Stimulated activated CD4-positive, alpha-beta T cell treated with anti-CD3 and anti-CD28 coated beads, Interleukin-1b, Interleukin-23, amount 100 ng/mL, for 1 hour (primary cell): ENCODE data around the gene GOLGA6L7.
"Not testable (repeated sequence)": the region's sequence is repeated elsewhere in the genome, so short reads cannot be mapped to it uniquely, and the experiment has no call there.

Experiments
- DNase-seq, 2 donors: peaks; one replicate each; pipeline ENCODE4 v3.0.0-alpha.2; 2020; ENCODE audit warnings: low read depth in 2 of 2

GOLGA6L7 gene

DNA sequence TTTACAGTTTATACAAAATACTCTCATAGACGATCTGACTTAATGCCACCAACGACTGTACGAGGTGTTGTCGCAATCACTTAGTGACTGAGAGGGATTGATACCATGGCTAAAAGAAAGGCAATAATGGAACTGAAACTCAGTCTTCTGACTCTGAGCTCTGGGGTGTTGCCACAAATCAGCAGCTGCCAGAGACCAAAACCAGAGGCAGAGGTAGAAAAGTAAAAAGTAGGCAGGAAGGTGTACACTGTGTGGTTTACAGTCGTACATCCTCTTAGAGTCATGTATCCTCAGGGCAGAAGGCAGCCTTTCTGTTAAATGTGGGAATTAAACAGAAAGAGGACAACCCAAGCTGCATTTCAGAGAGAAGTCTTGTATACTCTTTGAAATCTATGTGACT, 1.2 kb downstream of the GOLGA6L7 start:
- DNase-seq = not testable (repeated sequence)

DNA sequence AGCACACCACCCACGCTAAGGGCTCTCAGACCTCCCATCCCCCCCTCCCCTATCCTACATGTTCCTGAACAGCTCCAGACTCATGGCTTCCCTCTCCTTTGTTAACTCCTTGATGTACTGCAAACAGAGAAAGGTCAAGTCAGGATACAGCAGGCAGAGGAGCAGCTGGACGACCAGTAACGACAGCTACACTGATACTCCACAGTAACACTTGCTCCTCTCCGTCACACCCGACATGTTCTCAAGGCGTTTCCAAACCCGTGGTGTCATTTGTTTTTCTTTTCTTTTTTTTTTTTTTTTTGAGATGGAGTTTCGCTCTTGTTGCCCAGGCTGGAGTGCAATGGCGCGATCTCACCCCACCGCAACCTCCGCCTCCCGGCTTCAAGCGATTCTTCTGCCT, 4.3 kb downstream of the GOLGA6L7 start:
- DNase-seq = not testable (repeated sequence)

DNA sequence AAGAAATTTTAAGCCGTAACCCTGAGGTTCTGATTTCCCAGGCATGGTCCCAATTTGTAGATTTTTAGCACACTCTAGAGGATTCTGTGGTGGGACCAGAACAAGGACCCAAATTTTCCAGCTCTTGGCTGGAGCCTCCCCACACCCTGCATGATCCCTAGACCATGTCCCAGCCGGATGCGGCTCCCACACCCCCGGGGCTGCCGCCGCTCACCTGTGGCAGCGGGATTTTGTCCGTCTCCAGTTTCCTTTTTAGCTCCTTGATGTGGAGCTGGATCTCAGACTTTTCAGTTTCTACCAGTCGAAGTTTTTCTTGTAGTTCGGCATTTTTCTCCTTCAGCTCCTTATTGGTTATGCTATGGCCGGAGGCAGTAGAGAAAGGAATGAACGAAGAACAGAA, 4.9 kb downstream of the GOLGA6L7 start:
- DNase-seq = not testable (repeated sequence)

DNA sequence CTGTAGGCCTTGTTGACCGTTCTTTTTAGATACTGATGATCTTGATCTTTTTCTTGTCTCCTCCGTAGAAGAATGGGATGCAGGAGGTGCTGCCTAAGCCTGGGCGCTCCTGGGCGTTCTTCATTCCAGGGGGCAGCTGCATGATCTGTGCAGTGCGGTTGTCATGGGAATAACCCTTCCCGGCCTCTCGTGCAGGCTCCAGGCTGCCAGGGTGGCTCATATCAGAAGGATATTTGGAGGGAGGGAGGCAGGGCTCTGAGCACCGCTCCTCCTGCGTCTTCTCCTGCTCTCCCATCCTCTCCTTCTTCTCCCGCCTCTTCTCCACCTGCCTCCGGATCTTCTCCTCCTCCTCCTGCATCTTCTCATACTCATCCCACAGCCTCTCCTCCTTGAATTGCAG, 6.2 kb downstream of the GOLGA6L7 start:
- not testable (repeated sequence) for DNase-seq

DNA sequence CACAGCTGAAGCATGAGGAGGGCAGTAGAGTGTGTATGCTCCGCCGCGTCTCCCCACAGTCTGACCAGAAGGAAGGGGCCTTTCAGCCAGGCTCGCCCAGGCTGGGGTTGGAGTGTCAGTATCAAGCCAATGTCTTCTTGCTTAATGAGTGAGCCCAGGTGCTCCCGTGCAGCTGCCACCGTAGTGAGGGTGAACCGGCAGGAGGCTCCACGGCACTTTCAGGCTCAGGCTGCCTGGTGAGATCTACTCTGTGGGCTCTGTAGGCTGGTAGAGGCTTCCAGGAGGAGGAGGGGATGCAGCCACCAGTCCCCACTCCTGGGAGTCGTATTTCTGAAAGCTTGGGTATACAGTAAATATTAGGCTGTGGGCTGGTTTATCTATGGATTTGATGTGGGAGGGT, 8.2 kb downstream of the GOLGA6L7 start:
- not testable (repeated sequence) for DNase-seq

DNA sequence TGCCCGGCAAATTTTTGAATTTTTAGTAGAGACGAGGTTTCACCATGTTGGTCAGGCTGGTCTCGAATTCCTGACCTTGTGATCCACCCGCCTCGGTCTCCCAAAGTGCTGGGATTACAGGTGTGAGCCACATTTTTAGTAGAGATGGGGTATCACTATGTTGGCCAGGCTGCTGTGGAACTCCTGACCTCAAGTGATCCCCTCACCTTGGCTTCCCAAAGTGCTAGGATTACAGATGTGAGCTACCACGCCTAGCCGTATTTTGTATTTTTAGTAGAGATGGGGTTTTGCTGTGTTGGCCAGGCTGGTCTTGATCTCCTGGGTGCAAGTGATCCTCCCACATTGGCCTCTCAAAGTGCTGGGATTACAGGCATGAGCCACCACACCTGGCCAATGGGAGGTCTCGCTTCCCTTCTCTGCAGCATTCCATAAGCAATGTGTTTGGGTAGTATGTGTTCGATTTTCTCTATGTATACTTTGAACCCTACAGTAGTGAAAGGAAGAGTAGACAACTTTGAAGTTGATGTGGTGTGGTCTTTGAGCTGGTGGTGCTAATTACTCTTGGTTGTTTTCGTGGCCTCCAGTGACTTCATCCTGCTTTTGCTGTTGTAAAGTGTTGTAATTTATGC, 13.4 kb downstream of the GOLGA6L7 start:
- not testable (repeated sequence) for DNase-seq

DNA sequence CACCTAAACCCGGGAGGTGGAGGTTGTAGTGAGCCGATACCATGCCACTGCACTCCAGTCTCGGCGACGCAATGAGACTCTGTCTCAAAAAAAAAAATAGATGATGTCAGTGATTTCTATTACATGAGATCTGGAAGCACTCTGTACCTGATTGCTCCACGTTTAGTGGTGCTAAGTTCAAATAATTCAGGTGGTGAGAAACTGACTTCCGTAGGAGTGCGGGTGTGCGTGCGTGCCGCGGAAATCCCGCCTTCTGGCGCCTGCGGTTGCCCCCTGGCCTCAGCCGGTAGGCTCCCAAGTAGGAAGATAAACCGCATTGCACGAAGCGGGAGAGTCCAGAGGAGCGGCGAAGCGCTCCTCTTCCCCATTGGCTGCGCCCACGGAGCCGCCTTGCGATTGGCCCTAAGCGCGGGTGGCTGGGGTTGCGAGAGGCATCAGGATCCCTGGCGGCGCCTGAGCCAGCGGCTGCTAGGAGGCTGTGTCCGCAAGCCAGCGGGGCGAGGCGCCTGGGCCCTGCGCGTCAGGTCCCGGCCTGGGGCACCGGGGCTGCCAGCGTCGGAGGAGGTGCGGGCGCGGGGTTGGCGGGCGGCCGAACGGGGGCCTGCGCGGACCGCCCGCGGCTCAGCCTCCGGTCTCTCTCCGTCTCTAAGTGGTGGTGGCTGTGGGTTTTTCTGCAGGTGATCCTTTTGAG, 16.4 kb downstream of the GOLGA6L7 start:
- peak; percentile 15 to 35 for DNase-seq

DNA sequence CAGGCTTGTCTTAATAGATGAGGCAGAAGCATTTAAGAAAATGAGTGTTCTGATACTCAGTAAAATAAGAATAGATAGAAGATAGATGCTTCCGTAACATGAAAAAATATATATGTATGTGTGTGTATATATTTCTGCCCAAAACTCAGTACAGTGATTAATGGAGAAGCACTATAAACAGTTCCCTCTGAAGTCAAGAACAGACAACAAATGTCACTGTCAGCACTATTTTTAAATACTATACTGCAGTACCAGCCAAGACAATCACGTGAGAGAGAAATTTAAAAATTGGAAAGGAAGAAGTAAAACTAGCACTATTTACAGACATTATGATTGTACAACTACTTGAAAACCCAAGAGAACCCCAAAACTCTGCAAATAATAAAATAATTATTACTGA, 27.0 kb downstream of the GOLGA6L7 start:
- DNase-seq = not testable (repeated sequence)

DNA sequence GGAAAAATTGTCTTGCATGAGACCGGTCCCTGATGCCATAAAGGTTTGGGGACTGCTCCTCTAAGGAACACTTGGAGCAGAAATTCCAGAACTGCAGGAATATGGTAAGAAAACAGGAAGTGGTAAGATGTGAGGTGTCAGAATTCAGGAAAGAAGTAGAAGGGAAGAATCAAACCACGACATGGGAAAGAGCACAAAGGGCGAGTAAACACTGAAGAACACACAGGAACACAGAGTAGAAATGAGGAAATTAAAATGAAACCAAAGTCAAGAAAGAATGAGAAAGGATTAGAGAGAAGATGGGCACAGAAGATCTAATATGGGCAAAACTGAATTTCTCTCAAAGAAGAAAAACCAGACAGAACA, 28.5 kb downstream of the GOLGA6L7 start:
- not testable (repeated sequence) for DNase-seq

DNA sequence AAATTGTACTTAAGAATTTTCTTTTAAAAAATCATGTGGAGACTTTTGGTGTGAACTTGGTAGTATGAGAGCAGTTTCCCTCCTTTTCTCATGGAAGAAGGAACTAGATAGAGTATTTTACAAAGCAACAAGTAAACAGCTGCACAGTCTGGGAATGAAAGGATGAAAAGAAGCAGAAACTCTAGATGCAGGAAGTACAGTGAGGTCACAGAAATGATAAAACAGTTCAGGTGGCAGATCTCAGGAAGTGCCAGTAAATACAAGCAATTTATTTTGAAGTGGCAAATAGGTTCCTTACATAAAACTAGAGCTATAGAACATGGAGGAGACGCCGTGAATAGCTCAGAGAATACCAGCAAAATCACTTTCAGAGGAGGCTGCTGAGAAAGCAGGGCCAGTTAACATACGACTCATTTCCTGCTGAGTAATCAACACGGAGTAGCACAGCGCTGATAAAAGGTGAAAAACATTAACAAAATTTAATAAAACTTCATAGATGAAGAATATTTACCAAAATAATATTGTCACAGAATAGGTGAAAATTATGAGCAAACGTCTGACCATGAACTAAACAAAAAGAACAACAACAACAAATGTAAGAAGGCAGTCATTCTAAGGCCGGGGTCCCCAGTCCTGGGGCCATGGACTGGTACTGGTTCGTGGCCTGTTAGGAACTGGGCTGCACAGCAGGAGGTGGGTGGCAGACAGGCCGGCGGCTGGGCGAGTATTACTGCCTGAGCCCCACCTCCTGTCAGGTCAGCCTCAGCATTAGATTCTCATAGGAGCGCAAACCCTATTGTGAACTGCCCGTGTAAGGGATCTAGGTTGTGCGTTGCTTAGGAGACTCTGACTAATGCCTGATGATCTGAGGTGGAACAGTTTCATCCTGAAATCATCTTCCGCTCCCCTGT, 29.2 kb downstream of the GOLGA6L7 start:
- not testable (repeated sequence) for DNase-seq

DNA sequence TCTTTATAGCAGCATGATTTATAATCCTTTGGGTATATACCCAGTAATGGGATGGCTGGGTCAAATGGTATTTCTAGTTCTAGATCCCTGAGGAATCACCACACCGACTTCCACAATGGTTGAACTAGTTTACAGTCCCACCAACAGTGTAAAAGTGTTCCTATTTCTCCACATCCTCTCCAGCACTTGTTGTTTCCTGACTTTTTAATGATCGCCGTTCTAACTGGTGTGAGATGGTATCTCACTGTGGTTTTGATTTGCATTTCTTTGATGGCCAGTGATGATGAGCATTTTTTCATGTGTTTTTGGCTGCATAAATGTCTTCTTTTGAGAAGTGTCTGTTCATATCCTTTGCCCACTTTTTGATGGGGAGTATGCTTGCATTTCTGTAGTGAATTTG, 30.3 kb downstream of the GOLGA6L7 start:
- not testable (repeated sequence) for DNase-seq

DNA sequence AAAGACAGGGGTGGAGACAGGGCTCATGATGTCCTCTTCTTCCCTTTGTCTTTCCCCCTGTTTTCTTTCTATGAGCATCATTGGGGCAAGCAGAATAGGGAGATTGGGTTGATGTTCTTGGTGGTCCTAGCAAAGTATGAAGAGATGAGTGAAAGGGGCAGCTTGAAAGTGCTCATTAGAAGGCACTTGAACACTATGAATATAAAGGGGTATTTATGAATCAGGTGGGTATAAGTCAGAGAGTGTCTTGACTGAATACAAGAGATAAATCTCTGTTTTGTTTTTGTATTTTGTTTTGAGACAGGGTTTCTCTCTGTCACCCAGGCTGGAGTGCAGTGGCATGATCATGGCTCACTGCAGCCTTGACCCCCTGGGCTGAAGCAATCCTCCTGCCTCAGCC, 34.4 kb downstream of the GOLGA6L7 start:
- DNase-seq = not testable (repeated sequence)

DNA sequence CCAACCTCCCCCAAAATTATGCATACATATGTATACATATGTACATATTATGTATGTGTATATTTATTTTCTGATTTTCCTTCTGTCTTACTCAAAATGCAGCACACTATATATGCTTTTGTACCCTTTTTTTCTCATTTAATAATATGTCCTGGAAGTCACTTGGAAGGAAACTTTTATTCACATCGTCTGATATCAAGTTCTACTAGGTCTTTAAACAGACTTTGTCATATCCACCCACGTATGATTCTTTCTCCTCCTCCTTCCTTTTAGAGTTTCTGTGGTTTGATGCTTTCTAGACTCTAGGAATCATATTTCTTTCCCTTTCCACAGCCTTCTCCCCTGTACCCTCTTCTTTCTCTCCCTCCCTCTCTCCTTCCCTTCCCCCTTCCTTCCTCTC, 35.1 kb downstream of the GOLGA6L7 start:
- not testable (repeated sequence) for DNase-seq

DNA sequence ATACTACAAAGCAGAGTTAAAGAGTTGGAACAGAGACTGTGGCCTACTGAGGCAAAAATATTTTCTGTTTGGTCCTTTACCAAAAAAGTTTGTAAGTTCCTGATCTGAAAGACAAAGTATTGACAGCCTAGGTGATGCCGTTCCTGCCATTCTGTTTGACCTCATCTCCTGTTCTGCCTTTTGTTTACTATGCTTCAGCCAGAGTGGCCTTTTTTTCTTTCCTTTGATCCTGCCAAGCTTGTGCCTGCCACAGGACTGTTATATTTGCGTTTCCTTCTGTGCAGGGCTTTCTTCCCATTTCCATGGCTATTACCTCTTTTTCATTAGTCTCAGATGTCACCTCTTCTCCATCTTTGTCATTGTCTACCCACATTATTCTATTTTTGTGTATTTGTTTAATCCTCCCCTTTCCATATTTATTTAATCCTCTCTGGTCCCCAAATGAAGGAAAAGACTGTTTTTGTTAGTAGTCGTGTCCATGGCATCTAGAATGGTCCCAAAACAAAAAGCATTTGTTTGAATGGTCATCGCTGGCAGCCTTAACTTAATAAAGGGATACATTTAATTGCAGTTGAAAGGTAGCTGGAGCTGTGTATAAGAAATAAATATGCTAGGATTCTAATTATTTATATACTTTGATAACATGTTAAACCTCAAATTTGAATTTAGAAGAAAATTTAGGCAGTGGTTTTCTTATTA, 36.4 kb downstream of the GOLGA6L7 start:
- not testable (repeated sequence) for DNase-seq

DNA sequence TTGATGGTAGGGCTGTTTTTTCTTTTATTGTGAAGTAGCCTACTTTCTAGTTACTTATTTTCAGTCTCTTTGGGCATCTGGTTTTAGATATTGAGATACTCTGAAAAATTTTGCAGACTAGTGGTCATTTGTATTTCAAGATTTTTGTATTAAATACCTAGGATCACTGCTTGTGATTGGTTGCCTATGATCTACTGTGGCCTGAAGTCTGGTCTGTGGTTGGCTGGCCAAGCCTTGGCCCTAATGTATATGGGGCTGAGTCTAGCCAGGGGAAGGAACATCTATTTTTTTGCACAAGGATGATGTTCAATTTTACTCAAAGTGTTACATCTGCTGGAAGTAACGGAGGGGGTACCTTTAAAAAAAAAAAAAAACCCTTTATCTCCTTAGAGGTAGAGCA, 38.0 kb downstream of the GOLGA6L7 start:
- DNase-seq = not testable (repeated sequence)

DNA sequence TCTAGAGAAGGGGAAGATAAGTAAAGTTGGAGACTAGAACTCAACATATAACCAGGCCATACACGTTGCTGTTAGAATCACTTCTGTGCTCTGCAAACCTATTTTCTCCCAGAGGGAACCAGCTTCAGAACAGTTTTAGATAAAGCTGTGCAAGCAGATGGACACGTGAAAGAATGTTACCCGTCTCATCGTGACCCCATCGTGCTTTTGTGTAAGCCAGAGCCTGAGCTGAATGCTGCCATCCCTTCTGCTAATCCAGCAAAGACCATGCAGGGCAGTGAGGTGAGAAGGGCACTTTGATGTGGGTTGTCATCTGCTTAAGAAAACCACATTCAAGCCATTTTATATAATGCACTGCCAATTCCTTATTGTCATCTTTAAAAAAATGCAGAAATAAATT, 40.3 kb downstream of the GOLGA6L7 start:
- DNase-seq = not testable (repeated sequence)

DNA sequence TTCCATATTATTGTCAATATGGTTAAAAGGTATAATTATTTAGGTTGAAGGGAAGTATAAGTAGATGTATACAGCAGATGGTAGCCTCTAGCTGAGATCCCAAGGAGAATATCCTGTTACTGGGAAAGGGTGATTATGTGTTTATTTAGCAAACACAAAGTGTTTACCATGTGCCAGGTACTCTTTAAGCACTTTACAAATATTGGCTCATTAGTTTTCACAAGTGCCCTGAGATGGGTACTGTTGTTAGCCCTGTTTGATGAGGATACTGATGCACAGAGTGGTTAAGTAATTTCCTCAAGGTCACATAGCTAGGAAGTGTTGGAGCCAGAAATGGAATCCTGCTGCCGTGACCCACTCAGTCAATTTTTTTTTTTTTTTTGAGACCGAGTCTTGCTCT, 48.1 kb downstream of the GOLGA6L7 start:
- DNase-seq = not testable (repeated sequence)

DNA sequence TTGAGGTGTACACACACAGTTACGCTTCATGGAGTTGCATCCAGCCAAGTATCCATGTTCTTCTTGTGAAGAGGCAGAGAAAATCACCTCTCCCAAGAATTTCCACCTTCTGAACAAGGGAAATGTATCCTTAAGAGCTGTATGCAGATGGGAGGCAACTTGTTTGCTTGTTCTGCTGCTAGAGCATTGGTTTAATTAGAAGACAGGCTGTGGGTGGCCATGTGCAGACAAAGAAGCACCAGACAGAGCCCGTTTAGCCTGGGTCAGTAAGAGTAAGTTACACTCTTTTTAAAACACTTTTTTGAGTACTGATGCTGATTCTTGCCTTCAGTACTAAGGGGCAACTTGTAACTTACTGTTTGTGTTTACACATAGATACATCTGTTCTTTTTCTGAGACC, 50.2 kb downstream of the GOLGA6L7 start:
- DNase-seq = not testable (repeated sequence)

DNA sequence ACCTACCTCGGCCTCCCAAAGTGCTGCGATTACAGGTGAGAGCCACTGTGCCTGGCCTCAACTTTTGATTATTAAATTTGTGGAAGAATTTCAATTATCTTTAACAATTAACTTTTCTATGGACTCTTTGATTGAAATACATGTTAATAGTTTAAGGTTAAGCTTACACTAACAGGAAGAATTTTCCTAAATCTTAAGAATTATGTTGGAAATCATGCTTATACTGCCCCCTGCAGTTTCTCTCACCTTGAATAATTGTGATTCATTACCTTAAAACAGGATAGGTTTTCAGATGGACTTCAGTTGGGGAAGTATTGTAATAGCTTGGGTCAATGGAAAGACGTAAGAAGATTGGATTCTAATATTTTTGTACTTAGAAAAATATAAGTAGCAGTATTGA, 54.2 kb downstream of the GOLGA6L7 start:
- DNase-seq = not testable (repeated sequence)
